PC-9 (cell line): Measurements from ENCODE around the gene ALK.

Source experiments
- EZH2 ChIP-seq: fragments of 200-600 bp; sonication (generic); IDR thresholded peaks from 2 replicates; pipeline ENCODE4 v1.8.0; 2017; ENCODE audit warnings: antibody characterized with exemption, low read depth
- TF ChIP-seq, protein P1 (sequence below): fragments of 200-600 bp; sonication (generic); conservative IDR thresholded peaks from 2 replicates; pipeline ENCODE4 v1.6.1; 2017; ENCODE audit warnings: mixed run types, antibody characterized with exemption, mild to moderate bottlenecking, moderate library complexity

DNA sequence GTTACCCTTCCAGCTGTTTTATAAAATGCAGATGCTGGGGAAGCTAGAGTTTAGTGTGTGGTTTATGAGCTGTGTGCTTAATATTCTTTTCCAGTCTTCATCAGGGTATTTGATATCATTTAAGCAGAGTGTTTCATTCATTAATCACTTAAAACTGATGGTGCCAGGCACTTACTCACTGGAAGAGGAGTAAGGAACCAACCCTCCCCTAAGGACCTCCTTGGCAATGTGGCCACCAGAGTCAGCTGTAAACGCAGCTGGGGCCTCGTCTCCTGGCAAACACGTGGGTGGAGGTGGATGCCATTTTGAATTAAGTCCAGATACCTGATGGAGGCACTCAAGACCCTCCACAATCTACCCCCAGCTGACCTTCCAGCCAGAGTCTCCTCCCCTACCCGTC, 474.5 kb downstream of the ALK start:
- TF ChIP-seq, protein P1, sequence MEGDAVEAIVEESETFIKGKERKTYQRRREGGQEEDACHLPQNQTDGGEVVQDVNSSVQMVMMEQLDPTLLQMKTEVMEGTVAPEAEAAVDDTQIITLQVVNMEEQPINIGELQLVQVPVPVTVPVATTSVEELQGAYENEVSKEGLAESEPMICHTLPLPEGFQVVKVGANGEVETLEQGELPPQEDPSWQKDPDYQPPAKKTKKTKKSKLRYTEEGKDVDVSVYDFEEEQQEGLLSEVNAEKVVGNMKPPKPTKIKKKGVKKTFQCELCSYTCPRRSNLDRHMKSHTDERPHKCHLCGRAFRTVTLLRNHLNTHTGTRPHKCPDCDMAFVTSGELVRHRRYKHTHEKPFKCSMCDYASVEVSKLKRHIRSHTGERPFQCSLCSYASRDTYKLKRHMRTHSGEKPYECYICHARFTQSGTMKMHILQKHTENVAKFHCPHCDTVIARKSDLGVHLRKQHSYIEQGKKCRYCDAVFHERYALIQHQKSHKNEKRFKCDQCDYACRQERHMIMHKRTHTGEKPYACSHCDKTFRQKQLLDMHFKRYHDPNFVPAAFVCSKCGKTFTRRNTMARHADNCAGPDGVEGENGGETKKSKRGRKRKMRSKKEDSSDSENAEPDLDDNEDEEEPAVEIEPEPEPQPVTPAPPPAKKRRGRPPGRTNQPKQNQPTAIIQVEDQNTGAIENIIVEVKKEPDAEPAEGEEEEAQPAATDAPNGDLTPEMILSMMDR: no peak
- TF ChIP-seq EZH2: no peak
